Hepatocyte (in vitro differentiated cells): ENCODE results near the gene WDR75.

Experiments used
- EZH2phosphoT487 ChIP-seq: fragments of 200-600 bp; sonication (generic); IDR thresholded peaks from one replicate; pipeline ENCODE4 v1.6.1; 2018; ENCODE audit warnings: antibody characterized with exemption, mild to moderate bottlenecking, low read depth, moderate library complexity; ENCODE audit not compliant: unreplicated experiment, severe bottlenecking
- TF ChIP-seq, protein P1 (sequence below): fragments of 200-600 bp; sonication (generic); IDR thresholded peaks from 2 replicates; pipeline ENCODE4 v1.5.1; 2016; ENCODE audit warnings: antibody characterized with exemption, mild to moderate bottlenecking; ENCODE audit not compliant: poor library complexity

DNA sequence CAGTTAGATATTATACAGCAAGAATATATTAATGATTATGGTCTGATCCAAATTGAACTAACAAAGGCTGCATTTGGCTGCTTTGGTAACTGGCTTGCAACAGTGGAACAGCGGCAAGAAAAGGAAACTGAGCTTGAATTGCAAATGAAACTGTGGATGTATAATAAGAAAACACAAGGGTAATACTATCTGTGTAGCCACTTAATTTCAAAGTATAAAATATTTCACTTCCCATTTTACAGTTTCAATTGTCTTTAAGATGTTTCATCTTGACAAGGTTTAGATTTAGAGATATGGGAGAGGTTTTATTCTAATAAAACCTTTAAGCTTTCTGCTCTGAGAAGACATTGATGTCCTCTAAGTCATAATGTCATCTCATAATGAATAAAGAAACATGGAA is 23.8 kb downstream of the WDR75 start:
- TF ChIP-seq, protein P1, sequence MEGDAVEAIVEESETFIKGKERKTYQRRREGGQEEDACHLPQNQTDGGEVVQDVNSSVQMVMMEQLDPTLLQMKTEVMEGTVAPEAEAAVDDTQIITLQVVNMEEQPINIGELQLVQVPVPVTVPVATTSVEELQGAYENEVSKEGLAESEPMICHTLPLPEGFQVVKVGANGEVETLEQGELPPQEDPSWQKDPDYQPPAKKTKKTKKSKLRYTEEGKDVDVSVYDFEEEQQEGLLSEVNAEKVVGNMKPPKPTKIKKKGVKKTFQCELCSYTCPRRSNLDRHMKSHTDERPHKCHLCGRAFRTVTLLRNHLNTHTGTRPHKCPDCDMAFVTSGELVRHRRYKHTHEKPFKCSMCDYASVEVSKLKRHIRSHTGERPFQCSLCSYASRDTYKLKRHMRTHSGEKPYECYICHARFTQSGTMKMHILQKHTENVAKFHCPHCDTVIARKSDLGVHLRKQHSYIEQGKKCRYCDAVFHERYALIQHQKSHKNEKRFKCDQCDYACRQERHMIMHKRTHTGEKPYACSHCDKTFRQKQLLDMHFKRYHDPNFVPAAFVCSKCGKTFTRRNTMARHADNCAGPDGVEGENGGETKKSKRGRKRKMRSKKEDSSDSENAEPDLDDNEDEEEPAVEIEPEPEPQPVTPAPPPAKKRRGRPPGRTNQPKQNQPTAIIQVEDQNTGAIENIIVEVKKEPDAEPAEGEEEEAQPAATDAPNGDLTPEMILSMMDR = no peak
- no peak for TF ChIP-seq EZH2phosphoT487
